Tongue (tissue), 2 donors: ENCODE data around the gene FERMT1. TPM values are rescaled to one million over a fixed set of nuclear protein-coding genes. Genes with fewer than 3 reads are reported as not detected.
"Not testable (repeated sequence)": the region's sequence is repeated elsewhere in the genome, so short reads cannot be mapped to it uniquely, and the experiment has no call there.

Source experiments
- DNase-seq: peaks from one replicate; pipeline ENCODE4 v3.0.0-alpha.2; 2015
- total RNA-seq: library from RNA; depleted of rRNA; stranded (reverse); fragments of >200 nt; gene quantifications from one replicate; pipeline ENCODE4 v1.2.3, GENCODE V29; 2014

Gene FERMT1
- total RNA-seq, 1 donor from 2014 or later = 5.5 TPM

GRCh38 chr20:6115221-6115895 lies 7.5 kb downstream of the FERMT1 start:
- DNase-seq = no peak

GRCh38 chr20:6114696-6115095 lies 8.1 kb downstream of the FERMT1 start:
- DNase-seq = no peak

GRCh38 chr20:6113951-6114350 lies 8.9 kb downstream of the FERMT1 start:
- no peak for DNase-seq

GRCh38 chr20:6112965-6113364 lies 9.9 kb downstream of the FERMT1 start:
- DNase-seq = not testable (repeated sequence)

GRCh38 chr20:6108330-6108729 lies 14.5 kb downstream of the FERMT1 start:
- no peak for DNase-seq

GRCh38 chr20:6104493-6105188 lies 18.2 kb downstream of the FERMT1 start:
- no peak for DNase-seq

GRCh38 chr20:6103301-6103700 lies 19.5 kb downstream of the FERMT1 start:
- DNase-seq = no peak

GRCh38 chr20:6101346-6101745 lies 21.5 kb downstream of the FERMT1 start:
- DNase-seq = no peak

GRCh38 chr20:6100246-6100645 lies 22.6 kb downstream of the FERMT1 start:
- DNase-seq = no peak

- DNase-seq = no peak
Observed at GRCh38 chr20:6099819-6100218, 23.0 kb downstream of the FERMT1 start.

- DNase-seq = no peak
Observed at GRCh38 chr20:6095409-6095808, 27.4 kb downstream of the FERMT1 start.

GRCh38 chr20:6094565-6094964 lies 28.3 kb downstream of the FERMT1 start:
- DNase-seq = no peak

GRCh38 chr20:6094063-6094462 lies 28.8 kb downstream of the FERMT1 start:
- no peak for DNase-seq

GRCh38 chr20:6091661-6092060 lies 31.2 kb downstream of the FERMT1 start:
- DNase-seq = no peak

- DNase-seq = no peak
Observed at GRCh38 chr20:6086868-6087267, 36.0 kb downstream of the FERMT1 start.

- DNase-seq = no peak
Observed at GRCh38 chr20:6083926-6084325, 38.9 kb downstream of the FERMT1 start.

GRCh38 chr20:6081236-6081635 lies 41.6 kb downstream of the FERMT1 start:
- DNase-seq = no peak

- DNase-seq = peak; percentile 64
Observed at GRCh38 chr20:6079016-6079415, 43.8 kb downstream of the FERMT1 start.

GRCh38 chr20:6075428-6076219 lies 47.2 kb downstream of the FERMT1 start:
- peak; percentile 93 for DNase-seq

GRCh38 chr20:6074784-6075183 lies 48.0 kb downstream of the FERMT1 start:
- DNase-seq = no peak

- peak; percentile 30 for DNase-seq
Observed at GRCh38 chr20:6074145-6074561, 48.7 kb downstream of the FERMT1 start.

GRCh38 chr20:6070829-6071695 lies 51.8 kb downstream of the FERMT1 start:
- no peak for DNase-seq
